Measurements from ENCODE around the gene RNASE1.
"Not testable (repeated sequence)": the region's sequence is repeated elsewhere in the genome, so short reads cannot be mapped to it uniquely, and the experiment has no call there.

RNASE1 gene

GRCh38 chr14:20769421-20769820 is 33.2 kb downstream of the RNASE1 start:
- no peak for DNase-seq

GRCh38 chr14:20768593-20768892 is 34.1 kb downstream of the RNASE1 start:
- no peak for DNase-seq

GRCh38 chr14:20760950-20761349 is 41.7 kb downstream of the RNASE1 start:
- DNase-seq = no peak

- DNase-seq = not testable (repeated sequence)
Observed at GRCh38 chr14:20759465-20759864, 43.2 kb downstream of the RNASE1 start.

GRCh38 chr14:20757965-20758364 is 44.7 kb downstream of the RNASE1 start:
- DNase-seq = no peak

- DNase-seq = no peak
Observed at GRCh38 chr14:20755037-20755436, 47.6 kb downstream of the RNASE1 start.

- no peak for DNase-seq
Observed at GRCh38 chr14:20754308-20754707, 48.3 kb downstream of the RNASE1 start.

- no peak for DNase-seq
Observed at GRCh38 chr14:20751963-20752562, 50.6 kb downstream of the RNASE1 start.

All from NCI-H2107 (cell line).